ENCODE data around the gene PTPN2.

- TF ChIP-seq CTCF (conservative IDR thresholded peaks at IDR 0.05; ENCODE audit: low read length) (no peak), EZH2phosphoT487 (IDR thresholded peaks at IDR 0.05; ENCODE audit: borderline replicate concordance, low read depth, low read length) (no peak)
Observed at GRCh38 chr18:12911929-12912703, 28.1 kb upstream of the PTPN2 start.
